VCaP (cell line): ENCODE data around the gene SLC2A13.

Source experiments
- H3K27ac ChIP-seq: fragments of 450-650 bp; 2 replicates; pipeline ENCODE4 v1.5.1; 2017
- TF ChIP-seq, protein P1 (sequence below): fragments of 450-650 bp; conservative IDR thresholded peaks from 2 replicates; pipeline ENCODE4 v1.5.1; 2017; ENCODE audit warnings: mild to moderate bottlenecking, moderate library complexity

The SLC2A13 gene

DNA sequence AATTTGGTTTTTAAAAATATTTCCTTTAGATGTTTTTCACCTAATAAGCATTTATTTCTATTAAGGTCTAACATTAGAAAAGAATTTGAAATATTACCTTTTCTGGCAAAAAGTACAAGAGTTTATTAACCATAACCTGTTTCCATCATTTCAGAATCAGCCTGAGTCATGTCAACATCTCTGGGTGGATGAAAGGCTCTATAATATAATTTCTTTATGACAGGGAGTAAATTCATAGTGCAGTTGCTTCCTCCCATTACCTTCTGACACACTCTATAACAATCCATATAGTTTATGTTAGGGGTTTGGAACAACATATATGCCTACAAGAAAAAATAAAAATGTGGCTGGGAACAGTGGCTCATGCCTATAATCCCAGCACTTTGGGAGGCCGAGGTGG is 134.5 kb downstream of the SLC2A13 start:
- TF ChIP-seq, protein P1, sequence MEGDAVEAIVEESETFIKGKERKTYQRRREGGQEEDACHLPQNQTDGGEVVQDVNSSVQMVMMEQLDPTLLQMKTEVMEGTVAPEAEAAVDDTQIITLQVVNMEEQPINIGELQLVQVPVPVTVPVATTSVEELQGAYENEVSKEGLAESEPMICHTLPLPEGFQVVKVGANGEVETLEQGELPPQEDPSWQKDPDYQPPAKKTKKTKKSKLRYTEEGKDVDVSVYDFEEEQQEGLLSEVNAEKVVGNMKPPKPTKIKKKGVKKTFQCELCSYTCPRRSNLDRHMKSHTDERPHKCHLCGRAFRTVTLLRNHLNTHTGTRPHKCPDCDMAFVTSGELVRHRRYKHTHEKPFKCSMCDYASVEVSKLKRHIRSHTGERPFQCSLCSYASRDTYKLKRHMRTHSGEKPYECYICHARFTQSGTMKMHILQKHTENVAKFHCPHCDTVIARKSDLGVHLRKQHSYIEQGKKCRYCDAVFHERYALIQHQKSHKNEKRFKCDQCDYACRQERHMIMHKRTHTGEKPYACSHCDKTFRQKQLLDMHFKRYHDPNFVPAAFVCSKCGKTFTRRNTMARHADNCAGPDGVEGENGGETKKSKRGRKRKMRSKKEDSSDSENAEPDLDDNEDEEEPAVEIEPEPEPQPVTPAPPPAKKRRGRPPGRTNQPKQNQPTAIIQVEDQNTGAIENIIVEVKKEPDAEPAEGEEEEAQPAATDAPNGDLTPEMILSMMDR, result no peak

DNA sequence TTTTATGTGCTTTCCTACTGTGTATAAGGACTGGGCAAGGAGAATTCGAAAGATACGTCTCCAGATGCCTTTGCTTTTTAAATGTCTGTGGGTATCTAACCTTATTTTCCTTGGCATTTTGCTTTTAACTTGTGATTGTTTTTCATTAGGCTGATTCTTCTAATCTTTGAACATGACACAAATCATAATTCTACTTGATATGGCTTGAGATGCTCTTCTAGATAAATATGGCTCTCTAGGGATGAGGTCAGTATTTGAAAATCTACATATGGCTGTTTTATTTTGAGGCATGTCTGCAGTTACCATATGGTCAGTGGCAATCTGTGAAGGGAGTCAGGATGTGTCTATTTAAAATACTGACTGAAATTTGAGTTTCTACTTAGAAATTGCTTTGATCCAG is 139.2 kb downstream of the SLC2A13 start:
- H3K27ac ChIP-seq, result no peak overlapping the region
- TF ChIP-seq, protein P1, result no peak

More for the DNA sequence above, 134.5 kb downstream of the SLC2A13 start:
- H3K27ac ChIP-seq, result no peak overlapping the region

DNA sequence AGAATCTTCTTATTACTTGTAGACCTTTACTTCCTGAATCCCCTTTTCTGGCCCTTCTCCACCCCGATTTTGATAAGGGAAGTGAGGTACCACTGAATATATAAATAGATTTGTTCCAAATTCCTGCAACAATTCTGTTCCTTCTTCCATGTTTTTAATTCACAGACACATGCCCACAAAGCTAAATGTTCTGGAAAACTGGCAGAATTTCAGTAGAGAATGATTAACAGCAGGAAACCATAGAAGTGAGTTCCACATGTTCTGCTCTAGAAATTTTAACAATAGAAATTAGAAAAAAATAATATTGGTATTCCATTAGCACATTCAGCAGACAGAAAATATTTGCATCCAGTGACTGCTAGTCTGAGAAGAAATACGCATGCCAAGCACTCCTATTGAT is 139.6 kb downstream of the SLC2A13 start:
- no peak overlapping the region for H3K27ac ChIP-seq
- TF ChIP-seq, protein P1, result no peak

DNA sequence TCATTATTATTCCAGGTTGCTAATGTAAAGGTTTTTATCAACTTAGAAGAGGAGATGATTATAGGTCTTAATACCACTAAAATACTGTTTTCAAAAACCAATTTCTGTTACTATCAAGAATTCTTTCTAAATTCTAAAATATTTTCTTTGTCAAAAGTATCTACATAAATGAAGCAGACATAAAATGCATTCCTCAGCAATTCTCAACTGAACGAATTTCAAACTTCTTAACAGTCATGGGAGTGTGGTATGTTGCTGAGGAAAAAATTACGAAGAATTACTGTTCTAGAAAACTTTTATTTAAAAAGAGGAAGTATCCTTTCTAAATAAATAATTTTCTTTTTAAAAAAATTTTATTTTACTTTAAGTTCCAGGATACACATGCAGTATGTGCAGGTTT is 146.4 kb downstream of the SLC2A13 start:
- TF ChIP-seq, protein P1, result no peak
- no peak overlapping the region for H3K27ac ChIP-seq

DNA sequence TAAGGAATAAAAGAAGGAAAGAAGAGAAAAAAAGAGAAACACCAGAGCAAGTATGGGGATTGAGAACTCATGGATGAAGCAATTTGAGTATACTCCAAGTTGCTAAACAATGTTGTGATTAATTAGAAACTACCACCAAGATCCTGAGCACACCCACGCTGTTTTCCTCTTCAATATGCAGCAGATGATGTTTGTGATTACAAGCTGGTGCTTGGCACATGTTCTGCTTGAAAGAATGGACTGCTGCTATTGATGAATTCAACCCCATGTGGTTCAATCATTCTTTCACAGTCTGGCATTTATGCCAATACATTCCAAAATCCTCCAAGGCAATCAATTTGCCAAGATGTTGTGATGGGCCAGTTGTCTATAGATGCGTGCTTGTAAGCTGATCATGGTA is 146.8 kb downstream of the SLC2A13 start:
- TF ChIP-seq, protein P1, result no peak
- no peak overlapping the region for H3K27ac ChIP-seq

DNA sequence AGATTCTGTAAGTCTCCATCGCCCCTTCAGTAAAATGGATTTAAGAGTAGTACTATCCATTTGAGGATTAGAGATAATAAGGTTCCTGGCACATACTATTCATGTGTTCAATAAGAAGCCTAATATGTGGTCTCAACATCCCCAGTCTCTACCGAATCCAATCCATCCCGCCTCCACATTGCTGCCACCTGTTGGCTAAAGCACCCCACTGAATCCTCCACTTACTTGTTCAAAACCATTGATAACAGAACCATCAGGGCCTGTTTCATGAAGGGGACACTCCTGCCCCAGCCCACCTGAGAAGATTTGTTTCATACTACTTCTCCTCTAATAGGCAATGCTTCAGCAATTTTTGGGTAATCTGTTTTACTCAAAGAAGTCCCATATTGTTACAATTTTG is 147.5 kb downstream of the SLC2A13 start:
- no peak overlapping the region for H3K27ac ChIP-seq
- TF ChIP-seq, protein P1, result peak; percentile 79

DNA sequence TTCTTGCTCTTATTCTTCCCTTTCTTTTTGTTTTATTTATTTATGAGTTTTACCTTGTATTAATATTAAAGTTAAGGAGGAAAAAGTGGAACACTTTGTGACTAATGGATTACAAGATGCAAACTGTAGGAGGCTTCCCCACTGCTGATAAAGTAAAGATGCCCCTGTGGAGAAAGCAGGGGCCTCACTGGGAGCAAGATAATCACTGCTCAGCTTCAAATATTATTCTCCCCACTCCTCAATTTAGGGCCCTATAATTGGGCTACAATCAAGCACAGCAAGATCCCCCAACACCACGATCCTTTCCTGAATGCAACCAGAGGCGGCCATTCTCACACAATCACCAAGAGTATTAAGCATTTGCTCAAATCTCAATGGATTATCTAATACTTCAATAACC is 149.2 kb downstream of the SLC2A13 start:
- no peak overlapping the region for H3K27ac ChIP-seq
- TF ChIP-seq, protein P1, result no peak
